ENCODE data around the gene PPIL6. TPM values are rescaled to one million over a fixed set of nuclear protein-coding genes. Genes with fewer than 3 reads are reported as not detected.

Gene PPIL6
- total and polyA plus RNA-seq, 4 donors: 0.17 to 0.51 (median 0.30) TPM

- no peak overlapping the region for H3K4me3 ChIP-seq (ENCODE audit: low read depth in 1 of 3, low read length in 3 of 3)
- H3K9ac ChIP-seq (ENCODE audit: low read depth in 1 of 2, low read length in 2 of 2): no peak overlapping the region
- no peaks in the 10 kb centered on the region for H3K27me3 ChIP-seq (ENCODE audit: control insufficient read depth in 4 of 4, insufficient read depth in 4 of 4, low read length in 3 of 4)
- H3K4me1 ChIP-seq (ENCODE audit: control insufficient read depth in 4 of 4, insufficient read depth in 4 of 4, low read length in 3 of 4): peaks cover 0 to 15% (median 9%) of the 10 kb centered on the region in 4 donors
- WGBS: 68% methylated on average over 2 of the region's 2 CpGs
- peaks cover 9 to 67% (median 49%) of the 10 kb centered on the region in 4 donors for H3K36me3 ChIP-seq (ENCODE audit: control insufficient read depth in 4 of 4, insufficient read depth in 3 of 4, low read depth in 1 of 4, low read length in 3 of 4)
- no peak overlapping the region for H3K27ac ChIP-seq (ENCODE audit: low read depth in 1 of 2, low read length in 2 of 2)
- no peaks in the 10 kb centered on the region for H3K9me3 ChIP-seq (ENCODE audit: control insufficient read depth in 4 of 4, low read length in 3 of 4)
- TF ChIP-seq REST (IDR thresholded peaks at IDR 0.05) (no peak), ZBTB33 (IDR thresholded peaks at IDR 0.05) (no peak), TAF1 (conservative IDR thresholded peaks at IDR 0.05) (no peak), JUND (IDR thresholded peaks at IDR 0.05) (no peak), FOXA1 (IDR thresholded peaks at IDR 0.05) (no peak), YY1 (IDR thresholded peaks at IDR 0.05) (no peak), HNF4A (conservative IDR thresholded peaks at IDR 0.05) (no peak), HNF4G (IDR thresholded peaks at IDR 0.05) (no peak), ATF3 (IDR thresholded peaks at IDR 0.05) (no peak), RXRA (IDR thresholded peaks at IDR 0.05) (no peak), GABPA (IDR thresholded peaks at IDR 0.05 in 1 of 2, conservative IDR thresholded peaks at IDR 0.05 in 1 of 2) (no peak), NR2F2 (IDR thresholded peaks at IDR 0.05) (no peak), RAD21 (IDR thresholded peaks at IDR 0.05) (no peak), SP1 (IDR thresholded peaks at IDR 0.05) (no peak)
- DNase-seq (ENCODE audit: low spot score): no peak
Observed at GRCh38 chr6:109372130-109372529, 68.3 kb downstream of the PPIL6 start.

- no peak for TF ChIP-seq RXRA (IDR thresholded peaks at IDR 0.05)
- TF ChIP-seq CTCF (IDR thresholded peaks at IDR 0.05; ENCODE audit: low read depth, low read length, missing input control): no peak
- no peak for TF ChIP-seq YY1 (IDR thresholded peaks at IDR 0.05)
- no peak for TF ChIP-seq MAX (IDR thresholded peaks at IDR 0.05)
- TF ChIP-seq NR2F2 (IDR thresholded peaks at IDR 0.05): no peak
- no peak for TF ChIP-seq GABPA (IDR thresholded peaks at IDR 0.05 in 1 of 2, conservative IDR thresholded peaks at IDR 0.05 in 1 of 2)
- peak; percentile 79 for TF ChIP-seq FOXA1 (IDR thresholded peaks at IDR 0.05)
- no peak for TF ChIP-seq RAD21 (IDR thresholded peaks at IDR 0.05)
- TF ChIP-seq FOXA2 (IDR thresholded peaks at IDR 0.05): peak; percentile 76
- TF ChIP-seq HNF4A (conservative IDR thresholded peaks at IDR 0.05): peak; percentile 12 to 19
- no peaks in the 10 kb centered on the region for H3K9me3 ChIP-seq (ENCODE audit: control insufficient read depth in 4 of 4, low read length in 3 of 4)
- WGBS: 38% methylated on average over 3 of the region's 3 CpGs
- H3K4me1 ChIP-seq (ENCODE audit: control insufficient read depth in 4 of 4, insufficient read depth in 4 of 4, low read length in 3 of 4): peaks cover 0 to 15% (median 9%) of the 10 kb centered on the region in 4 donors
- H3K9ac ChIP-seq (ENCODE audit: low read depth in 1 of 2, low read length in 2 of 2): no peak overlapping the region
- H3K27me3 ChIP-seq (ENCODE audit: control insufficient read depth in 4 of 4, insufficient read depth in 4 of 4, low read length in 3 of 4): no peaks in the 10 kb centered on the region
- H3K4me3 ChIP-seq (ENCODE audit: low read depth in 1 of 3, low read length in 3 of 3): no peak overlapping the region
- peaks cover 6 to 67% (median 46%) of the 10 kb centered on the region in 4 donors for H3K36me3 ChIP-seq (ENCODE audit: control insufficient read depth in 4 of 4, insufficient read depth in 3 of 4, low read depth in 1 of 4, low read length in 3 of 4)
- no peak for DNase-seq (ENCODE audit: low spot score)
- H3K27ac ChIP-seq (ENCODE audit: low read depth in 1 of 2, low read length in 2 of 2): no peak overlapping the region
Observed at GRCh38 chr6:109370792-109371191, 69.6 kb downstream of the PPIL6 start.
